Nephron (organoid): ENCODE measurements around the gene TCN2.

Experiments used
- H3K27ac Mint-ChIP-seq, 3 experiments: 2 replicates each; pipeline ENCODE4 v1.8.0; 2020; ENCODE audit warnings: mixed read lengths in 3 of 3, mild to moderate bottlenecking in 2 of 3, moderate library complexity in 1 of 3
- H3K27me3 Mint-ChIP-seq: 2 replicates; pipeline ENCODE4 v1.8.0; 2021; ENCODE audit warnings: low read depth, mild to moderate bottlenecking, moderate library complexity, mixed read lengths
- H3K36me3 Mint-ChIP-seq: 2 replicates; pipeline ENCODE4 v1.8.0; 2020; ENCODE audit warnings: low read depth, mixed read lengths
- H3K4me1 Mint-ChIP-seq: 2 replicates; pipeline ENCODE4 v1.8.0; 2020; ENCODE audit warnings: mixed read lengths
- H3K4me3 Mint-ChIP-seq, 3 experiments: 2 replicates each; pipeline ENCODE4 v1.8.0; 2020; ENCODE audit warnings: mild to moderate bottlenecking in 3 of 3, mixed read lengths in 3 of 3, moderate library complexity in 2 of 3
- H3K9me3 Mint-ChIP-seq: 2 replicates; pipeline ENCODE4 v1.8.0; 2020; ENCODE audit warnings: mixed read lengths
- TF ChIP-seq, protein P1 (sequence below), 3 experiments: fragments of 200-600 bp; sonication (generic); IDR thresholded peaks; one replicate each; pipeline ENCODE4 v1.5.0; 2021; ENCODE audit warnings: antibody characterized with exemption in 3 of 3; ENCODE audit not compliant: unreplicated experiment in 3 of 3

Gene TCN2

DNA sequence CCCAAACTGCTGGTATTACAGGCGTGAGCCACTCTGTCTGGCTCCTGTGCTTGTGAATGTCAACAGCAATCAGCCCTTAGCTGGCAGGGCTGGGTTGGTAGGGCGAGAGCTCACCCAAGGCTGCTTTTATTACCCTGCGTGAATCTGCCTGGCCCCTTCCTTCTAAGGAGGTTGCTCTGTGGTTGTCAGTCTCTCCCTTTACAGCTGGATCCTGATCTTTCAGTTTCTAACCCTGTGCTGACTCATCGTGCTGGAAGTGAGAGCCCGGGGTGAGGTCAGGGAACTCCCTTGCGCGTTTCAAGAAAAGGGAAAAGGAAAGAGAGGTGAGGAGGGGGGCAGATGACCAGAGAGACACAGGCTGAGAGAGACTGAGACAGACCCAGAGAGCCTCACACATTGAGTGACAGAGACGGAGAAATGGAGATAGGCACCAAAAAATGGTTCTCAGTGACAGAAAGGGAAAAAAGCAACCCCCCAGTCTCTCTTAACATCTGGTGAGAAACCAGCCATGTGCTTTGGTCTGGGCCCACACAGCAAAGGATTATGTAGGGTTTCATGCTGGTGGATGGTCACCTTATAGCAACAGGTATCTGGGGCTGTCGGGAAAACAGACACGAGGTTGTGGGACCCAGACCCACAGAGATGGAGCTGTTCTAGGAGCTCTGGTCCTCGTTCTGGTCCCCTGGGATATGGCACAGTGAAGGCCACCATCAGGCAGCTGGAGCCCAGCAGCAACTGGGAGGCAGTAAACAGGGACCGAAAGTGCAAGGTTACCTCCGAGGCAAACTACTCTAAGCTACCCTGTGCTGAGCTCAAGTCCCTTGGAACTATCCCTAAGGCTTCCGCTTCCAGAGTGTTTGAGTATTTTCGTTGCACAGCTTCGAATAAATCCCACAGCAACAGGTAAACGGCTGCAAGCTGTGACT lies 2.5 kb downstream of the TCN2 start:
- Mint-ChIP-seq H3K27ac (peak overlapping the region; percentile 64 to 99 (median 98)), H3K36me3 (peaks cover 24% of the 10 kb centered on the region), H3K27me3 (no peaks in the 10 kb centered on the region)

GRCh38 chr22:30610299-30610698 lies 3.3 kb downstream of the TCN2 start:
- Mint-ChIP-seq H3K27me3 (no peaks in the 10 kb centered on the region), H3K27ac (peak overlapping the region in 2 of 3 experiments; percentile 74 to 99), H3K4me1 (peaks cover 28% of the 10 kb centered on the region)

More for the DNA sequence above, 2.5 kb downstream of the TCN2 start:
- H3K4me3 Mint-ChIP-seq = peak overlapping the region; percentile 76 to 80 (median 78)
- TF ChIP-seq, protein P1, sequence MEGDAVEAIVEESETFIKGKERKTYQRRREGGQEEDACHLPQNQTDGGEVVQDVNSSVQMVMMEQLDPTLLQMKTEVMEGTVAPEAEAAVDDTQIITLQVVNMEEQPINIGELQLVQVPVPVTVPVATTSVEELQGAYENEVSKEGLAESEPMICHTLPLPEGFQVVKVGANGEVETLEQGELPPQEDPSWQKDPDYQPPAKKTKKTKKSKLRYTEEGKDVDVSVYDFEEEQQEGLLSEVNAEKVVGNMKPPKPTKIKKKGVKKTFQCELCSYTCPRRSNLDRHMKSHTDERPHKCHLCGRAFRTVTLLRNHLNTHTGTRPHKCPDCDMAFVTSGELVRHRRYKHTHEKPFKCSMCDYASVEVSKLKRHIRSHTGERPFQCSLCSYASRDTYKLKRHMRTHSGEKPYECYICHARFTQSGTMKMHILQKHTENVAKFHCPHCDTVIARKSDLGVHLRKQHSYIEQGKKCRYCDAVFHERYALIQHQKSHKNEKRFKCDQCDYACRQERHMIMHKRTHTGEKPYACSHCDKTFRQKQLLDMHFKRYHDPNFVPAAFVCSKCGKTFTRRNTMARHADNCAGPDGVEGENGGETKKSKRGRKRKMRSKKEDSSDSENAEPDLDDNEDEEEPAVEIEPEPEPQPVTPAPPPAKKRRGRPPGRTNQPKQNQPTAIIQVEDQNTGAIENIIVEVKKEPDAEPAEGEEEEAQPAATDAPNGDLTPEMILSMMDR (IDR thresholded peaks at IDR 0.05; ENCODE audit: unreplicated experiment in 3 of 3) = no peak
- H3K9me3 Mint-ChIP-seq = no peaks in the 10 kb centered on the region
- H3K4me1 Mint-ChIP-seq = peaks cover 28% of the 10 kb centered on the region

DNA sequence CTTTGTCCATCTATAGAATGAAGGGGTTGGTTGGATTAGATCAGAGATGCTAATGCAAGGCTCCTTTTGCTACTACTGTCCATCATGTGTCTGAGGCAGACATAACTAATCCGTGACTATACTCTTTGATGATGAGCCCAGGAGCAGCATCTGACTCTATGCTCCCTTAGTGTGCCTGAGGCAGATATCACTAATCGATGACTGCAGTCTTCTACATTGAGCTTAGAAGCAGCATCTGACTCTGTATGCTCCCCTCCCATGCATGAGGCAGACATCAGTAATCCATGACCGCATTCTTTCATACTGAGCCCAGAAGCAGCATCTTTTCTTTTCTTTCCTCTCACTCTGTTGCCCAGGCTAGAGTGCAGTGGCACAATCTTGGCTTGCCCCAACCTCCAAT lies 4.2 kb downstream of the TCN2 start:
- H3K4me3 Mint-ChIP-seq = no peak overlapping the region
- H3K36me3 Mint-ChIP-seq = peaks cover 35% of the 10 kb centered on the region
- H3K4me1 Mint-ChIP-seq = peaks cover 22% of the 10 kb centered on the region
- TF ChIP-seq, protein P1 (IDR thresholded peaks at IDR 0.05; ENCODE audit: unreplicated experiment in 3 of 3) = no peak
- no peaks in the 10 kb centered on the region for H3K9me3 Mint-ChIP-seq
- H3K27me3 Mint-ChIP-seq = no peaks in the 10 kb centered on the region
- peak overlapping the region in 2 of 3 experiments; percentile 13 to 48 for H3K27ac Mint-ChIP-seq

More at GRCh38 chr22:30610299-30610698, 3.3 kb downstream of the TCN2 start:
- peaks cover 29% of the 10 kb centered on the region for H3K36me3 Mint-ChIP-seq
- H3K4me3 Mint-ChIP-seq = no peak overlapping the region
- no peaks in the 10 kb centered on the region for H3K9me3 Mint-ChIP-seq
- TF ChIP-seq, protein P1 (IDR thresholded peaks at IDR 0.05; ENCODE audit: unreplicated experiment in 3 of 3) = no peak

- peaks cover 45% of the 10 kb centered on the region for H3K36me3 Mint-ChIP-seq
- no peaks in the 10 kb centered on the region for H3K9me3 Mint-ChIP-seq
- no peaks in the 10 kb centered on the region for H3K27me3 Mint-ChIP-seq
- H3K4me1 Mint-ChIP-seq = peaks cover 10% of the 10 kb centered on the region
- H3K27ac Mint-ChIP-seq = no peak overlapping the region
- TF ChIP-seq, protein P1 (IDR thresholded peaks at IDR 0.05; ENCODE audit: unreplicated experiment in 3 of 3) = no peak
- H3K4me3 Mint-ChIP-seq = no peak overlapping the region
These were observed 5.8 kb downstream of the TCN2 start for GRCh38 chr22:30612789-30613188.

- no peak overlapping the region for H3K27ac Mint-ChIP-seq
- no peak overlapping the region for H3K4me3 Mint-ChIP-seq
- TF ChIP-seq, protein P1 (IDR thresholded peaks at IDR 0.05; ENCODE audit: unreplicated experiment in 3 of 3) = no peak
These were observed 7.3 kb downstream of the TCN2 start for GRCh38 chr22:30614268-30614667.

More at GRCh38 chr22:30614268-30614667, 7.3 kb downstream of the TCN2 start:
- Mint-ChIP-seq H3K36me3 (peaks cover 46% of the 10 kb centered on the region), H3K27me3 (no peaks in the 10 kb centered on the region), H3K9me3 (no peaks in the 10 kb centered on the region), H3K4me1 (peaks cover 3% of the 10 kb centered on the region)
